ENCODE results near the gene UGT2B7. TPM values are rescaled to one million over a fixed set of nuclear protein-coding genes. Genes with fewer than 3 reads are reported as not detected.
A peak's percentile ranks its signal among the peaks of the same experiment; 100 is the strongest.
"Not testable (repeated sequence)": the region's sequence is repeated elsewhere in the genome, so short reads cannot be mapped to it uniquely, and the experiment has no call there.

UGT2B7 gene
- not detected for total RNA-seq

DNA sequence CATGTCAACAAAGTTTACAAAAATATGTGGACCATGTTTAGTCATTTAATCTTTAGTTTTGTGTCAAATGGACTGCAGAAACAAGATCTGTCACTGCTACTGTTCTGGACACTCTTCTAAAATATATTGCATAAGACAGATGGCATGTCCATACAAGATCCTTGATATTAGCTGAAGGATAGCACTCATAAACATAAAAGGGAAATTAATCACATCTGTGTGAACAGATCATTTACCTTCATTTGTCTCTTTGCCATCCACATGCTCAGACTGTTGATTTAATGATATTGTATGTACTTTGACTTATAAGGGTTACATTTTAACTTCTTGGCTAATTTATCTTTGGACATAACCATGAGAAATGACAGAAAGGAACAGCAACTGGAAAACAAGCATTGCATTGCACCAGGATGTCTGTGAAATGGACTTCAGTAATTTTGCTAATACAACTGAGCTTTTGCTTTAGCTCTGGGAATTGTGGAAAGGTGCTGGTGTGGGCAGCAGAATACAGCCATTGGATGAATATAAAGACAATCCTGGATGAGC, at the start of gene UGT2B7:
Gene UGT2B7, plus strand, starts transcription at position 364 of the 546 bp plus-strand sequence. Its CDS starts 47 bp downstream, at position 411.
- H3K36me3 ChIP-seq, result no peaks in the 10 kb centered on the region
- no peaks in the 10 kb centered on the region for H3K9me3 ChIP-seq
- DNase-seq, result no peak
- intact Hi-C loops (cut with DNase I), result no loop called here
- H3K4me1 ChIP-seq, result no peaks in the 10 kb centered on the region
- H3K27ac ChIP-seq, result no peak within 1 kb of the TSS
- TF ChIP-seq, protein P1, sequence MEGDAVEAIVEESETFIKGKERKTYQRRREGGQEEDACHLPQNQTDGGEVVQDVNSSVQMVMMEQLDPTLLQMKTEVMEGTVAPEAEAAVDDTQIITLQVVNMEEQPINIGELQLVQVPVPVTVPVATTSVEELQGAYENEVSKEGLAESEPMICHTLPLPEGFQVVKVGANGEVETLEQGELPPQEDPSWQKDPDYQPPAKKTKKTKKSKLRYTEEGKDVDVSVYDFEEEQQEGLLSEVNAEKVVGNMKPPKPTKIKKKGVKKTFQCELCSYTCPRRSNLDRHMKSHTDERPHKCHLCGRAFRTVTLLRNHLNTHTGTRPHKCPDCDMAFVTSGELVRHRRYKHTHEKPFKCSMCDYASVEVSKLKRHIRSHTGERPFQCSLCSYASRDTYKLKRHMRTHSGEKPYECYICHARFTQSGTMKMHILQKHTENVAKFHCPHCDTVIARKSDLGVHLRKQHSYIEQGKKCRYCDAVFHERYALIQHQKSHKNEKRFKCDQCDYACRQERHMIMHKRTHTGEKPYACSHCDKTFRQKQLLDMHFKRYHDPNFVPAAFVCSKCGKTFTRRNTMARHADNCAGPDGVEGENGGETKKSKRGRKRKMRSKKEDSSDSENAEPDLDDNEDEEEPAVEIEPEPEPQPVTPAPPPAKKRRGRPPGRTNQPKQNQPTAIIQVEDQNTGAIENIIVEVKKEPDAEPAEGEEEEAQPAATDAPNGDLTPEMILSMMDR (IDR thresholded peaks at IDR 0.05), result no peak
- TF ChIP-seq POLR2A (IDR thresholded peaks at IDR 0.05), result no peak
- H3K27me3 ChIP-seq, result no peaks in the 10 kb centered on the region
- no peak within 1 kb of the TSS for H3K4me3 ChIP-seq (replicated peaks in 1 of 3)

GRCh38 chr4:69049860-69050259, 46.4 kb upstream of the UGT2B7 start:
- TF ChIP-seq POLR2A (IDR thresholded peaks at IDR 0.05), result no peak
- TF ChIP-seq, protein P1 (IDR thresholded peaks at IDR 0.05), result no peak
- intact Hi-C loops (cut with DNase I), result no loop called here
- no peak for DNase-seq
- H3K4me3 ChIP-seq (replicated peaks in 1 of 3), result no peak overlapping the region
- H3K27me3 ChIP-seq, result no peaks in the 10 kb centered on the region
- H3K36me3 ChIP-seq, result no peaks in the 10 kb centered on the region
- no peak overlapping the region for H3K27ac ChIP-seq
- H3K9me3 ChIP-seq, result no peaks in the 10 kb centered on the region
- no peaks in the 10 kb centered on the region for H3K4me1 ChIP-seq

DNA sequence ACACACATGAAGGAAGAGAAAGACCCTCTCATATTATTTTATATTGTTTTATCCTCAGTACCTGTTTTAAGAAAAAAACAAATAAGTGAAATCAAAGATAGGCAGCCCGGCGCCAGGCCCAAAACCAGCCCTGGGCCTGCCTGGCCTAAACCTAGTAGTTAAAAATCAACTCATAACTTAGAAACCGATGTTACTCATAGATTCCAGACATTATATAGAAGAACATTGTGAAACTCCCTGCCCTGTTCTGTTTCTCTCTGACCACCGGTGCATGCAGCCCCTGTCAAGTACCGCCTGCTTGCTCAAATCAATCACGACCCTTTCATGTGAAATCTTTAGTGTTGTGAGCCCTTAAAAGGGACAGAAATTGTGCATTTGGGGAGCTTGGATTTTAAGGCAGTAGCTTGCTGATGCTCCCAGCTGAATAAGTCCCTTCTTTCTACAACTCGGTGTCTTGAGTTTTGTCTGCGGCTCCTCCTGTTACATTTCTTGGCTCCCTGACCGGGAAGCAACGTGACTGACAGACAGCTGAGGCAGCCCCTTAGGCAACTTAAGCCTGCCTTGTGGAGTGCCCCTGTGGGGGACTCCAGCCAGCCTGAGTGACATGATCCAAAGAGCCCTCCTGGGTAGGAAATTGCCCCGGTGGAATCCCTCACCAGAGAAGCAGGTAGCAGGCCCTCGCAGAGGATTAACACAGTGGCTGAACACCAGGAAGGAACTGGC, 45.3 kb upstream of the UGT2B7 start:
- peak; percentile 12 to 15 for DNase-seq
- H3K27me3 ChIP-seq; H3K4me3 ChIP-seq (replicated peaks in 1 of 3); H3K27ac ChIP-seq; H3K36me3 ChIP-seq; intact Hi-C loops (cut with DNase I); H3K9me3 ChIP-seq; H3K4me1 ChIP-seq: not testable (repeated sequence)
- WGBS, 2 donors, result 31 to 32% methylated on average over 12 of the region's 12 CpGs

- Histone ChIP-seq H3K27me3 (no peaks in the 10 kb centered on the region), H3K9me3 (no peaks in the 10 kb centered on the region), H3K4me1 (no peaks in the 10 kb centered on the region), H3K27ac (no peak overlapping the region), H3K36me3 (no peaks in the 10 kb centered on the region), H3K4me3 (replicated peaks in 1 of 3) (no peak overlapping the region)
- intact Hi-C loops (cut with DNase I), result no loop called here
- no peak for DNase-seq
- 68 to 75% methylated on average over 4 of the region's 4 CpGs for WGBS, 2 donors
- TF ChIP-seq POLR2A (IDR thresholded peaks at IDR 0.05), result no peak
- TF ChIP-seq, protein P1 (IDR thresholded peaks at IDR 0.05), result no peak
Observed at GRCh38 chr4:69051576-69051943, 44.7 kb upstream of the UGT2B7 start.

DNA sequence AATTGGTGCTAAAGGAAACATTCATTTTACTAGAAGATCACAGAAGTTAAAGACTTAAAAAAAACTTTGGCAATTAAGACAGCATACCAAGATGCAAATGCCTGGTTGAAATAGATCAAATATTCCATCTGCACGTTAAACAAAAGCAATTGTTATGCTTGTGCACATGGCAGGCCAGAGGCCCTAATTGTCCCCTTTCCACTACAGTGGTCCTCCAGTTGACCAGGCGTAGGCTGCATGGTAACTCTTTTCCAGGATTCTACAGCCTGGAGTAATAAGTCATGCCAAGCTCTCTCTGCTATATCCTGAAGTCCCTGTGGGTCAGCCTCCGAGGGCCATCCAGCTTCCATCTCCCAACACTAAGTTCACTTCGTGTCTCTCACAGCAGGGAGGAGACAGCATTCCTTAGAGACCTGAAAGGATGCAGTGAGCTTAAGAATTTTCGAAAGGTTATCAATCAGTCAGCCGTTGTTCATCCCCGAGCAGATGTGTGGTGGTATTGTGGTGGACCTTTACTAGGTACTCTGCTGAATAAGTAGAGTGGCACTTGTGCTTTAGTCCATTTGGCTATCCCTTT, 42.9 kb upstream of the UGT2B7 start:
- intact Hi-C loops (cut with DNase I); H3K27ac ChIP-seq: not testable (repeated sequence)
- WGBS, 2 donors, result 79 to 84% methylated on average over 7 of the region's 7 CpGs

DNA sequence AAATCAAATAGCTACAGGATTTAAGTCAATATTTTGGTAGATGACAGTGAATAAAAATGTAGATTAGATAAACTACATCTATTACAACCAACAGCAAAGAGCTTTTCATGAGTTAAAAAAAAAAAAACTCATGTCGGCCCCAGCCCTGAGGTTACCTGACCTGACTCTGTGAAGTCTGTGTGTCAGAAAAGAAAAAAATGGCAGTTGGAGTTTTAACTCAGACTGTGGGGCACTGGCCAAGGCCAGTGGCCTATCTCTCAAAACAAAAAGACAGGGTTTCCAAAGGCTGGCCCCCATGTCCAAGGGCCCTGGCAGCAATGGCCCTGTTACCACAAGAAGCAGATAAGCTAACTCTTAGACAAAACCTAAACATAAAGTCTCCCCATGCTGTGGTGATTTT, 42.2 kb upstream of the UGT2B7 start:
- DNase-seq; H3K27me3 ChIP-seq; H3K9me3 ChIP-seq; H3K4me3 ChIP-seq (replicated peaks in 1 of 3); intact Hi-C loops (cut with DNase I); H3K27ac ChIP-seq; H3K4me1 ChIP-seq; H3K36me3 ChIP-seq: not testable (repeated sequence)
- WGBS, 2 donors, result 90 to 100% methylated on average over 1 of the region's 1 CpG

More for the DNA sequence above, 42.9 kb upstream of the UGT2B7 start:
- H3K4me1 ChIP-seq; H3K9me3 ChIP-seq; H3K4me3 ChIP-seq (replicated peaks in 1 of 3); H3K36me3 ChIP-seq; DNase-seq; H3K27me3 ChIP-seq: not testable (repeated sequence)
